VCaP (cell line): ENCODE data around the gene ATXN7L1.

Experiments used
- H3K27ac ChIP-seq: fragments of 450-650 bp; 2 replicates; pipeline ENCODE4 v1.5.1; 2017
- CTCF ChIP-seq: fragments of 450-650 bp; conservative IDR thresholded peaks from 2 replicates; pipeline ENCODE4 v1.5.1; 2017; ENCODE audit warnings: mild to moderate bottlenecking, moderate library complexity

The ATXN7L1 gene

GRCh38 chr7:105806592-105807447, 69.6 kb downstream of the ATXN7L1 start:
- no peak for TF ChIP-seq CTCF
- H3K27ac ChIP-seq = no peak overlapping the region

- TF ChIP-seq CTCF = no peak
- no peak overlapping the region for H3K27ac ChIP-seq
Observed at GRCh38 chr7:105805447-105806019, 70.9 kb downstream of the ATXN7L1 start.

GRCh38 chr7:105803429-105803736, 73.0 kb downstream of the ATXN7L1 start:
- no peak overlapping the region for H3K27ac ChIP-seq
- TF ChIP-seq CTCF = no peak

GRCh38 chr7:105802604-105803428, 73.6 kb downstream of the ATXN7L1 start:
- no peak for TF ChIP-seq CTCF

GRCh38 chr7:105800849-105801534, 75.4 kb downstream of the ATXN7L1 start:
- H3K27ac ChIP-seq = no peak overlapping the region
- TF ChIP-seq CTCF = no peak

More at GRCh38 chr7:105802604-105803428, 73.6 kb downstream of the ATXN7L1 start:
- H3K27ac ChIP-seq = no peak overlapping the region

- no peak overlapping the region for H3K27ac ChIP-seq
- TF ChIP-seq CTCF = no peak
Observed at GRCh38 chr7:105800442-105800841, 76.0 kb downstream of the ATXN7L1 start.

- TF ChIP-seq CTCF = no peak
- H3K27ac ChIP-seq = no peak overlapping the region
Observed at GRCh38 chr7:105799677-105800076, 76.7 kb downstream of the ATXN7L1 start.
